Testis (tissue), 2 donors: Measurements from ENCODE around the gene GP2.

Experiments used
- CTCF ChIP-seq, 3 experiments: fragments of 450-650 bp in 2 of 3; fragments of 200-600 bp in 1 of 3; sonication (generic) in 1 of 3; IDR thresholded peaks; one replicate each; pipeline ENCODE4 v1.5.1; 2016 to 2019; ENCODE audit warnings: antibody characterized with exemption in 3 of 3, mild to moderate bottlenecking in 2 of 3, moderate library complexity in 1 of 3
- POLR2A ChIP-seq: fragments of 450-650 bp; IDR thresholded peaks from one replicate; pipeline ENCODE4 v1.6.1; 2017; ENCODE audit warnings: antibody characterized with exemption, mild to moderate bottlenecking, moderate library complexity

- TF ChIP-seq POLR2A (no peak), CTCF (IDR thresholded peaks at IDR 0.05) (no peak)
Measured at GRCh38 chr16:20311548-20311947, 15.8 kb downstream of the GP2 start.
